ENCODE measurements around the gene MTMR11. TPM values are rescaled to one million over a fixed set of nuclear protein-coding genes. Genes with fewer than 3 reads are reported as not detected.

MTMR11 gene
- total and polyA plus RNA-seq, 2 of the 13 experiments (the other 11 are each of a cell fraction or from before 2014, with no cell fraction given), result 0.49 to 2.8 TPM

- TF ChIP-seq CBX5 (CRISPR knock-in tag; IDR thresholded peaks at IDR 0.05; ENCODE audit: borderline replicate concordance), result peak; percentile 68; the same call in 1 of the 2 replicates
- TF ChIP-seq MATR3 (CRISPR knock-in tag; IDR thresholded peaks at IDR 0.05), result no peak
- peak; percentile 29; the same call in 1 of the 2 replicates for TF ChIP-seq ETV5 (CRISPR knock-in tag; IDR thresholded peaks at IDR 0.05; ENCODE audit: borderline replicate concordance)
- TF ChIP-seq TBX2 (CRISPR knock-in tag; IDR thresholded peaks at IDR 0.05; ENCODE audit: borderline replicate concordance), result 0 out of 2 replicates have a peak, but pooled peaks have one; percentile 10
- TF ChIP-seq SMARCC2 (IDR thresholded peaks at IDR 0.05), result no peak
- no peak for TF ChIP-seq ZNF143 (CRISPR knock-in tag; IDR thresholded peaks at IDR 0.05)
- TF ChIP-seq, protein P1, sequence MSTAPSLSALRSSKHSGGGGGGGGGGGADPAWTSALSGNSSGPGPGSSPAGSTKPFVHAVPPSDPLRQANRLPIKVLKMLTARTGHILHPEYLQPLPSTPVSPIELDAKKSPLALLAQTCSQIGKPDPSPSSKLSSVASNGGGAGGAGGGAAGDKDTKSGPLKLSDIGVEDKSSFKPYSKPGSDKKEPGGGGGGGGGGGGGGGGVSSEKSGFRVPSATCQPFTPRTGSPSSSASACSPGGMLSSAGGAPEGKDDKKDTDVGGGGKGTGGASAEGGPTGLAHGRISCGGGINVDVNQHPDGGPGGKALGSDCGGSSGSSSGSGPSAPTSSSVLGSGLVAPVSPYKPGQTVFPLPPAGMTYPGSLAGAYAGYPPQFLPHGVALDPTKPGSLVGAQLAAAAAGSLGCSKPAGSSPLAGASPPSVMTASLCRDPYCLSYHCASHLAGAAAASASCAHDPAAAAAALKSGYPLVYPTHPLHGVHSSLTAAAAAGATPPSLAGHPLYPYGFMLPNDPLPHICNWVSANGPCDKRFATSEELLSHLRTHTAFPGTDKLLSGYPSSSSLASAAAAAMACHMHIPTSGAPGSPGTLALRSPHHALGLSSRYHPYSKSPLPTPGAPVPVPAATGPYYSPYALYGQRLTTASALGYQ (CRISPR knock-in tag; IDR thresholded peaks at IDR 0.05), result no peak
- no peak for TF ChIP-seq EHMT2 (IDR thresholded peaks at IDR 0.05; ENCODE audit: borderline replicate concordance, low read depth, low read length)
- TF ChIP-seq ZNF7 (CRISPR knock-in tag; IDR thresholded peaks at IDR 0.05), result 0 out of 2 replicates have a peak, but pooled peaks have one; percentile 8
- no peak; the same call in 1 of the 2 replicates for TF ChIP-seq ZNF589 (CRISPR knock-in tag; conservative IDR thresholded peaks at IDR 0.05)
- TF ChIP-seq, protein P2, sequence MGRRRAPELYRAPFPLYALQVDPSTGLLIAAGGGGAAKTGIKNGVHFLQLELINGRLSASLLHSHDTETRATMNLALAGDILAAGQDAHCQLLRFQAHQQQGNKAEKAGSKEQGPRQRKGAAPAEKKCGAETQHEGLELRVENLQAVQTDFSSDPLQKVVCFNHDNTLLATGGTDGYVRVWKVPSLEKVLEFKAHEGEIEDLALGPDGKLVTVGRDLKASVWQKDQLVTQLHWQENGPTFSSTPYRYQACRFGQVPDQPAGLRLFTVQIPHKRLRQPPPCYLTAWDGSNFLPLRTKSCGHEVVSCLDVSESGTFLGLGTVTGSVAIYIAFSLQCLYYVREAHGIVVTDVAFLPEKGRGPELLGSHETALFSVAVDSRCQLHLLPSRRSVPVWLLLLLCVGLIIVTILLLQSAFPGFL (CRISPR knock-in tag; IDR thresholded peaks at IDR 0.05), result no peak
- no peak for TF ChIP-seq ZNF878 (CRISPR knock-in tag; IDR thresholded peaks at IDR 0.05)
- TF ChIP-seq, protein P3, sequence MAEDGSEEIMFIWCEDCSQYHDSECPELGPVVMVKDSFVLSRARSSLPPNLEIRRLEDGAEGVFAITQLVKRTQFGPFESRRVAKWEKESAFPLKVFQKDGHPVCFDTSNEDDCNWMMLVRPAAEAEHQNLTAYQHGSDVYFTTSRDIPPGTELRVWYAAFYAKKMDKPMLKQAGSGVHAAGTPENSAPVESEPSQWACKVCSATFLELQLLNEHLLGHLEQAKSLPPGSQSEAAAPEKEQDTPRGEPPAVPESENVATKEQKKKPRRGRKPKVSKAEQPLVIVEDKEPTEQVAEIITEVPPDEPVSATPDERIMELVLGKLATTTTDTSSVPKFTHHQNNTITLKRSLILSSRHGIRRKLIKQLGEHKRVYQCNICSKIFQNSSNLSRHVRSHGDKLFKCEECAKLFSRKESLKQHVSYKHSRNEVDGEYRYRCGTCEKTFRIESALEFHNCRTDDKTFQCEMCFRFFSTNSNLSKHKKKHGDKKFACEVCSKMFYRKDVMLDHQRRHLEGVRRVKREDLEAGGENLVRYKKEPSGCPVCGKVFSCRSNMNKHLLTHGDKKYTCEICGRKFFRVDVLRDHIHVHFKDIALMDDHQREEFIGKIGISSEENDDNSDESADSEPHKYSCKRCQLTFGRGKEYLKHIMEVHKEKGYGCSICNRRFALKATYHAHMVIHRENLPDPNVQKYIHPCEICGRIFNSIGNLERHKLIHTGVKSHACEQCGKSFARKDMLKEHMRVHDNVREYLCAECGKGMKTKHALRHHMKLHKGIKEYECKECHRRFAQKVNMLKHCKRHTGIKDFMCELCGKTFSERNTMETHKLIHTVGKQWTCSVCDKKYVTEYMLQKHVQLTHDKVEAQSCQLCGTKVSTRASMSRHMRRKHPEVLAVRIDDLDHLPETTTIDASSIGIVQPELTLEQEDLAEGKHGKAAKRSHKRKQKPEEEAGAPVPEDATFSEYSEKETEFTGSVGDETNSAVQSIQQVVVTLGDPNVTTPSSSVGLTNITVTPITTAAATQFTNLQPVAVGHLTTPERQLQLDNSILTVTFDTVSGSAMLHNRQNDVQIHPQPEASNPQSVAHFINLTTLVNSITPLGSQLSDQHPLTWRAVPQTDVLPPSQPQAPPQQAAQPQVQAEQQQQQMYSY (CRISPR knock-in tag; IDR thresholded peaks at IDR 0.05), result no peak; the same call in 1 of the 2 replicates
- TF ChIP-seq, protein P4, sequence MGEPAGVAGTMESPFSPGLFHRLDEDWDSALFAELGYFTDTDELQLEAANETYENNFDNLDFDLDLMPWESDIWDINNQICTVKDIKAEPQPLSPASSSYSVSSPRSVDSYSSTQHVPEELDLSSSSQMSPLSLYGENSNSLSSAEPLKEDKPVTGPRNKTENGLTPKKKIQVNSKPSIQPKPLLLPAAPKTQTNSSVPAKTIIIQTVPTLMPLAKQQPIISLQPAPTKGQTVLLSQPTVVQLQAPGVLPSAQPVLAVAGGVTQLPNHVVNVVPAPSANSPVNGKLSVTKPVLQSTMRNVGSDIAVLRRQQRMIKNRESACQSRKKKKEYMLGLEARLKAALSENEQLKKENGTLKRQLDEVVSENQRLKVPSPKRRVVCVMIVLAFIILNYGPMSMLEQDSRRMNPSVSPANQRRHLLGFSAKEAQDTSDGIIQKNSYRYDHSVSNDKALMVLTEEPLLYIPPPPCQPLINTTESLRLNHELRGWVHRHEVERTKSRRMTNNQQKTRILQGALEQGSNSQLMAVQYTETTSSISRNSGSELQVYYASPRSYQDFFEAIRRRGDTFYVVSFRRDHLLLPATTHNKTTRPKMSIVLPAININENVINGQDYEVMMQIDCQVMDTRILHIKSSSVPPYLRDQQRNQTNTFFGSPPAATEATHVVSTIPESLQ (CRISPR knock-in tag; conservative IDR thresholded peaks at IDR 0.05), result no peak
- TF ChIP-seq, protein P5, sequence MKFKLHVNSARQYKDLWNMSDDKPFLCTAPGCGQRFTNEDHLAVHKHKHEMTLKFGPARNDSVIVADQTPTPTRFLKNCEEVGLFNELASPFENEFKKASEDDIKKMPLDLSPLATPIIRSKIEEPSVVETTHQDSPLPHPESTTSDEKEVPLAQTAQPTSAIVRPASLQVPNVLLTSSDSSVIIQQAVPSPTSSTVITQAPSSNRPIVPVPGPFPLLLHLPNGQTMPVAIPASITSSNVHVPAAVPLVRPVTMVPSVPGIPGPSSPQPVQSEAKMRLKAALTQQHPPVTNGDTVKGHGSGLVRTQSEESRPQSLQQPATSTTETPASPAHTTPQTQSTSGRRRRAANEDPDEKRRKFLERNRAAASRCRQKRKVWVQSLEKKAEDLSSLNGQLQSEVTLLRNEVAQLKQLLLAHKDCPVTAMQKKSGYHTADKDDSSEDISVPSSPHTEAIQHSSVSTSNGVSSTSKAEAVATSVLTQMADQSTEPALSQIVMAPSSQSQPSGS (CRISPR knock-in tag; IDR thresholded peaks at IDR 0.05), result peak; percentile 66; the same call in 1 of the 2 replicates
- TF ChIP-seq ZNF850 (CRISPR knock-in tag; conservative IDR thresholded peaks at IDR 0.05), result no peak
- TF ChIP-seq, protein P6, sequence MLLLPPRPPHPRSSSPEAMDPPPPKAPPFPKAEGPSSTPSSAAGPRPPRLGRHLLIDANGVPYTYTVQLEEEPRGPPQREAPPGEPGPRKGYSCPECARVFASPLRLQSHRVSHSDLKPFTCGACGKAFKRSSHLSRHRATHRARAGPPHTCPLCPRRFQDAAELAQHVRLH (CRISPR knock-in tag; IDR thresholded peaks at IDR 0.05; ENCODE audit: borderline replicate concordance, low read depth), result peak; percentile 75; the same call in 1 of the 2 replicates
- no peak for TF ChIP-seq CC2D1A (CRISPR knock-in tag; IDR thresholded peaks at IDR 0.05)
Observed at GRCh38 chr1:149886396-149887195, 50.1 kb downstream of the MTMR11 start (continued).
